CD4-positive, alpha-beta T cell treated with Interleukin-2 at 100 ng/mL for 4 hours (primary cell): Measurements from ENCODE around the gene UBXN10.

Source experiments
- DNase-seq: peaks from one replicate; pipeline ENCODE4 v3.0.0-alpha.2; 2020; ENCODE audit warnings: low spot score

UBXN10 gene

GRCh38 chr1:20237646-20238045, 51.8 kb downstream of the UBXN10 start:
- no peak for DNase-seq

GRCh38 chr1:20240012-20240411, 54.1 kb downstream of the UBXN10 start:
- DNase-seq, result no peak

GRCh38 chr1:20242890-20243479, 57.1 kb downstream of the UBXN10 start:
- no peak for DNase-seq
